Fibroblast of villous mesenchyme (primary cell): ENCODE data around the gene RBBP8NL. TPM values are rescaled to one million over a fixed set of nuclear protein-coding genes. Genes with fewer than 3 reads are reported as not detected.
"Not testable (repeated sequence)": the region's sequence is repeated elsewhere in the genome, so short reads cannot be mapped to it uniquely, and the experiment has no call there.

Source experiments
- DNase-seq: peaks from one replicate; pipeline ENCODE4 v3.0.0-alpha.2; 2010; ENCODE audit warnings: low read depth
- H3K4me3 ChIP-seq: 2 replicates; pipeline ENCODE4 v1.5.1; 2011; ENCODE audit warnings: low read depth, mild to moderate bottlenecking, low read length
- CTCF ChIP-seq: IDR thresholded peaks from 2 replicates; pipeline ENCODE4 v1.5.1; 2012; ENCODE audit warnings: low read depth, mild to moderate bottlenecking, low read length; ENCODE audit not compliant: insufficient read depth
- total RNA-seq: library from RNA; depleted of rRNA; stranded (reverse); fragments of >200 nt; gene quantifications from 2 replicates; pipeline ENCODE4 v1.2.3, GENCODE V29; 2012

The RBBP8NL gene
- total RNA-seq, 1 donor, result not detected

- no peak for DNase-seq
- H3K4me3 ChIP-seq, result no peak overlapping the region
- TF ChIP-seq CTCF, result no peak
Observed at GRCh38 chr20:62428396-62429295, 1.3 kb upstream of the RBBP8NL start.

- no peak overlapping the region for H3K4me3 ChIP-seq
- DNase-seq, result no peak
- no peak for TF ChIP-seq CTCF
Observed at GRCh38 chr20:62428002-62428372, 648 bp upstream of the RBBP8NL start.

- no peak overlapping the region for H3K4me3 ChIP-seq
- DNase-seq, result no peak
- TF ChIP-seq CTCF, result no peak
Observed at GRCh38 chr20:62426699-62427131, 624 bp downstream of the RBBP8NL start.

- not testable (repeated sequence) for DNase-seq, H3K4me3 ChIP-seq
Observed at GRCh38 chr20:62426059-62426348, 1.3 kb downstream of the RBBP8NL start.

- DNase-seq, result no peak
- no peak overlapping the region for H3K4me3 ChIP-seq
- TF ChIP-seq CTCF, result no peak
Observed at GRCh38 chr20:62425281-62426058, 1.9 kb downstream of the RBBP8NL start.

GRCh38 chr20:62424249-62425107, 2.9 kb downstream of the RBBP8NL start:
- DNase-seq, result no peak
- no peak for TF ChIP-seq CTCF
- H3K4me3 ChIP-seq, result no peak overlapping the region

- no peak for DNase-seq
- no peak for TF ChIP-seq CTCF
- no peak overlapping the region for H3K4me3 ChIP-seq
Observed at GRCh38 chr20:62423326-62423706, 4.0 kb downstream of the RBBP8NL start.
